Breast epithelium (tissue), 4 donors: ENCODE data around the gene NDUFB10. TPM values are rescaled to one million over a fixed set of nuclear protein-coding genes. Genes with fewer than 3 reads are reported as not detected.

Source experiments
- DNase-seq, 2 donors: peaks; one replicate each; pipeline ENCODE4 v3.0.0-alpha.2; 2019; ENCODE audit warnings: low spot score in 2 of 2
- H3K27ac ChIP-seq, 2 donors: fragments of 200-600 bp; sonication (generic) in 1 of 2; one replicate each; pipeline ENCODE4 v1.5.1; 2016 to 2019; ENCODE audit warnings: mild to moderate bottlenecking in 1 of 2
- H3K27me3 ChIP-seq, 2 donors: fragments of 200-600 bp; sonication (generic) in 1 of 2; one replicate each; pipeline versions ENCODE4 v1.5.1 to v1.6.0; 2017 to 2019; ENCODE audit warnings: control low read depth in 1 of 2, mild to moderate bottlenecking in 1 of 2
- H3K36me3 ChIP-seq: fragments of 200-600 bp; one replicate; pipeline ENCODE4 v1.5.1; 2019
- H3K4me1 ChIP-seq, 2 donors: fragments of 200-600 bp; sonication (generic); one replicate each; pipeline ENCODE4 v1.5.1; 2016 to 2019; ENCODE audit warnings: control low read depth in 1 of 2
- H3K4me3 ChIP-seq, 3 donors: fragments of 200-600 bp; sonication (generic); 1 replicate in 2 of 3; 2 replicates in 1 of 3; pipeline ENCODE4 v1.5.1; 2016 to 2019; ENCODE audit warnings: mild to moderate bottlenecking in 3 of 3, moderate library complexity in 2 of 3
- H3K9me3 ChIP-seq, 2 donors: fragments of 200-600 bp; sonication (generic) in 1 of 2; one replicate each; pipeline ENCODE4 v1.5.1; 2016 to 2019; ENCODE audit warnings: control low read depth in 1 of 2
- CTCF ChIP-seq, 3 donors: fragments of 450-650 bp; IDR thresholded peaks; one replicate each; pipeline ENCODE4 v1.5.1; 2016 to 2017; ENCODE audit warnings: antibody characterized with exemption in 3 of 3, mild to moderate bottlenecking in 3 of 3, moderate library complexity in 3 of 3
- POLR2A ChIP-seq: fragments of 450-650 bp; IDR thresholded peaks from one replicate; pipeline ENCODE4 v1.6.1; 2016; ENCODE audit warnings: antibody characterized with exemption, mild to moderate bottlenecking, moderate library complexity
- POLR2AphosphoS5 ChIP-seq, 3 donors: sonication (generic); formaldehyde crosslinking; IDR thresholded peaks; one replicate each; pipeline ENCODE4 v1.6.1; 2017; ENCODE audit warnings: antibody characterized with exemption in 3 of 3
- intact Hi-C: fragments of 100-400 bp; cut with DNase I; formaldehyde crosslinking; loops from one replicate; pipeline ENCODE4 v1.15.1; 2023; ENCODE audit warnings: low total_unique reads
- total RNA-seq, 3 donors: library from RNA; depleted of rRNA; stranded (reverse); fragments of >200 nt; gene quantifications; one replicate each; pipeline ENCODE4 v1.1.0, GENCODE V29; 2016

Gene NDUFB10
- total RNA-seq, 3 donors from 2014 or later: 114 to 233 (median 144) TPM

GRCh38 chr16:1981398-1981836, 22.1 kb downstream of the NDUFB10 start, which contains the start of gene NOXO1:
Gene NOXO1, minus strand, starts transcription at chr16:1981469. Its CDS starts 290 bp downstream, at chr16:1981179.
- Histone ChIP-seq H3K27ac (peak within 1 kb of the TSS in 1 of 2 donors; percentile 42), H3K4me1 (peaks cover 8 to 14% of the 10 kb centered on the region in 2 donors), H3K36me3 (peaks cover 6% of the 10 kb centered on the region), H3K9me3 (no peaks in the 10 kb centered on the region), H3K27me3 (peaks cover 0 to 14% of the 10 kb centered on the region in 2 donors), H3K4me3 (peak within 1 kb of the TSS in 1 of 3 donors; percentile 60)
- DNase-seq: no peak
- TF ChIP-seq POLR2AphosphoS5 (IDR thresholded peaks at IDR 0.05): no peak
- no peak for TF ChIP-seq CTCF (IDR thresholded peaks at IDR 0.05)
- TF ChIP-seq POLR2A: no peak
- intact Hi-C loops: no loop called here

GRCh38 chr16:1982013-1982433, 22.7 kb downstream of the NDUFB10 start:
- Histone ChIP-seq H3K36me3 (peaks cover 6% of the 10 kb centered on the region), H3K27ac (peak overlapping the region in 1 of 2 donors; percentile 42), H3K4me3 (no peak overlapping the region), H3K27me3 (peaks cover 0 to 14% of the 10 kb centered on the region in 2 donors), H3K4me1 (peaks cover 8 to 14% of the 10 kb centered on the region in 2 donors), H3K9me3 (no peaks in the 10 kb centered on the region)
- no peak for TF ChIP-seq CTCF (IDR thresholded peaks at IDR 0.05)
- TF ChIP-seq POLR2AphosphoS5 (IDR thresholded peaks at IDR 0.05): no peak
- no peak for TF ChIP-seq POLR2A
- DNase-seq: peak in 1 of 2 donors; percentile 78
- intact Hi-C loops: no loop called here

- intact Hi-C loops: no loop called here
- Histone ChIP-seq H3K36me3 (peaks cover 4% of the 10 kb centered on the region), H3K27ac (peak overlapping the region; percentile 70 to 79), H3K4me1 (peaks cover 8 to 14% of the 10 kb centered on the region in 2 donors), H3K27me3 (peaks cover 0 to 14% of the 10 kb centered on the region in 2 donors), H3K9me3 (no peaks in the 10 kb centered on the region), H3K4me3 (peak overlapping the region; percentile 72 to 99 (median 85))
- TF ChIP-seq POLR2A (no peak), POLR2AphosphoS5 (IDR thresholded peaks at IDR 0.05) (no peak), CTCF (IDR thresholded peaks at IDR 0.05) (no peak)
- DNase-seq: no peak
Measured at GRCh38 chr16:1982991-1983543, 23.7 kb downstream of the NDUFB10 start.

- Histone ChIP-seq H3K27ac (peak within 1 kb of the TSS; percentile 70 to 79), H3K27me3 (peaks cover 0 to 18% of the 10 kb centered on the region in 2 donors), H3K9me3 (no peaks in the 10 kb centered on the region), H3K36me3 (no peaks in the 10 kb centered on the region), H3K4me3 (peak within 1 kb of the TSS; percentile 72 to 99 (median 85)), H3K4me1 (peaks cover 8 to 14% of the 10 kb centered on the region in 2 donors)
- peak in 1 of 2 donors; percentile 52 for DNase-seq
- TF ChIP-seq POLR2AphosphoS5 (IDR thresholded peaks at IDR 0.05): peak in 2 of 3 donors; percentile 33 to 34
- no peak for TF ChIP-seq CTCF (IDR thresholded peaks at IDR 0.05)
- intact Hi-C loops: no loop called here
Measured at GRCh38 chr16:1983544-1984346, 24.4 kb downstream of the NDUFB10 start, which contains the start of gene GFER. Gene GFER, plus strand, starts transcription at chr16:1984193. Its CDS starts 26 bp downstream, at chr16:1984219.
